Measurements from ENCODE around the gene PARVA.

- TF ChIP-seq CTCF (conservative IDR thresholded peaks at IDR 0.05 in 1 of 2, IDR thresholded peaks at IDR 0.05 in 1 of 2; ENCODE audit: low read depth in 1 of 2, low read length in 2 of 2), result no peak
- no peak for TF ChIP-seq EZH2 (IDR thresholded peaks at IDR 0.05; ENCODE audit: low read length, missing control alignments)
Measured at GRCh38 chr11:12569499-12570425, 192.4 kb downstream of the PARVA start.
